Diencephalon (tissue), 1 donor: Measurements from ENCODE around the gene ECE2. TPM values are rescaled to one million over a fixed set of nuclear protein-coding genes. Genes with fewer than 3 reads are reported as not detected.

Experiments used
- small RNA-seq: library from RNA; depleted of rRNA; stranded (forward); fragments of <200 nt; gene quantifications from one replicate; pipeline ENCODE3, GENCODE V24; 2014
- total RNA-seq: library from RNA; depleted of rRNA; stranded (reverse); fragments of >200 nt; gene quantifications from one replicate; pipeline ENCODE4 v1.2.3, GENCODE V29; 2014

Gene ECE2
- total RNA-seq = 18.7 TPM

GRCh38 chr3:184275961-184276910 is at the start of gene ECE2:
Gene ECE2, plus strand, starts transcription at chr3:184276022. Its CDS starts 132 bp downstream, at chr3:184276154.

GRCh38 chr3:184229394-184230080 is 46.3 kb upstream of the ECE2 start, which contains the start of gene VWA5B2:
Gene VWA5B2, plus strand, starts transcription at chr3:184229585. Its CDS starts 944 bp downstream, at chr3:184230529.

GRCh38 chr3:184248454-184249411 is 27.1 kb upstream of the ECE2 start, which contains the start of gene ALG3:
Gene ALG3, minus strand, starts transcription at chr3:184248962. Its CDS starts 22 bp downstream, at chr3:184248940.

GRCh38 chr3:184249412-184250166 is 26.2 kb upstream of the ECE2 start, which contains the start of gene EEF1AKMT4:
Gene EEF1AKMT4, plus strand, starts transcription at chr3:184249672. Its CDS starts 23 bp downstream, at chr3:184249695.

GRCh38 chr3:184261270-184261853 is 14.5 kb upstream of the ECE2 start, which contains the start of gene CAMK2N2:
Gene CAMK2N2, minus strand, starts transcription at chr3:184261553. Its CDS starts 268 bp downstream, at chr3:184261285.

GRCh38 chr3:184298759-184299487 is 23.1 kb downstream of the ECE2 start, which contains the start of gene PSMD2:
Gene PSMD2, plus strand, starts transcription at chr3:184299241. Its CDS starts 26 bp downstream, at chr3:184299267.

GRCh38 chr3:184314363-184314699 is 38.5 kb downstream of the ECE2 start, which contains the start of gene EIF4G1:
Gene EIF4G1, plus strand, starts transcription at chr3:184314606. Its CDS starts 1,191 bp downstream, at chr3:184315797.

GRCh38 chr3:184337399-184337714 is 61.5 kb downstream of the ECE2 start, which contains the start of gene FAM131A:
Gene FAM131A, plus strand, starts transcription at chr3:184337600. Its CDS starts 31 bp downstream, at chr3:184337631.

Small RNA genes lying within 50 kb of the gene (small RNA-seq; reads per million reads assigned to genes)
- gene MIR1224 (0.74 reads per million, percentile 70 among the genes with 10 or more reads in this experiment), gene SNORD66 (315 reads per million, percentile 98 among the genes with 10 or more reads in this experiment)

Other genes with a start within 250 kb of the ECE2 start
- gene HTR3D, start 244.3 kb upstream of the ECE2 start, total RNA-seq = not detected
- gene HTR3C, start 223.0 kb upstream of the ECE2 start, total RNA-seq = not detected
- gene HTR3E, start 179.0 kb upstream of the ECE2 start, total RNA-seq = not detected
- gene EIF2B5, start 140.7 kb upstream of the ECE2 start, total RNA-seq = 40.1 TPM
- gene DVL3, start 120.6 kb upstream of the ECE2 start, total RNA-seq = 39.4 TPM
- 388 TPM for gene AP2M1, start 101.2 kb upstream of the ECE2 start, total RNA-seq
- 72.2 TPM for gene ABCF3, start 89.8 kb upstream of the ECE2 start, total RNA-seq
- 3.9 TPM for gene VWA5B2, start 46.4 kb upstream of the ECE2 start, total RNA-seq
- 15.2 TPM for gene ALG3, start 27.1 kb upstream of the ECE2 start, total RNA-seq
- gene EEF1AKMT4, start 26.4 kb upstream of the ECE2 start, total RNA-seq = 0.92 TPM
- 15.0 TPM for gene CAMK2N2, start 14.5 kb upstream of the ECE2 start, total RNA-seq
- gene PSMD2, start 23.2 kb downstream of the ECE2 start, total RNA-seq = 291 TPM
- gene EIF4G1, start 38.6 kb downstream of the ECE2 start, total RNA-seq = 119 TPM
- 62.5 TPM for gene FAM131A, start 61.6 kb downstream of the ECE2 start, total RNA-seq
- 12.2 TPM for gene CLCN2, start 85.6 kb downstream of the ECE2 start, total RNA-seq
- gene POLR2H, start 85.7 kb downstream of the ECE2 start, total RNA-seq = 35.3 TPM
- gene THPO, start 102.2 kb downstream of the ECE2 start, total RNA-seq = not detected
- gene CHRD, start 104.0 kb downstream of the ECE2 start, total RNA-seq = 6.0 TPM